ENCODE results near the gene AK8.

AK8 gene

DNA sequence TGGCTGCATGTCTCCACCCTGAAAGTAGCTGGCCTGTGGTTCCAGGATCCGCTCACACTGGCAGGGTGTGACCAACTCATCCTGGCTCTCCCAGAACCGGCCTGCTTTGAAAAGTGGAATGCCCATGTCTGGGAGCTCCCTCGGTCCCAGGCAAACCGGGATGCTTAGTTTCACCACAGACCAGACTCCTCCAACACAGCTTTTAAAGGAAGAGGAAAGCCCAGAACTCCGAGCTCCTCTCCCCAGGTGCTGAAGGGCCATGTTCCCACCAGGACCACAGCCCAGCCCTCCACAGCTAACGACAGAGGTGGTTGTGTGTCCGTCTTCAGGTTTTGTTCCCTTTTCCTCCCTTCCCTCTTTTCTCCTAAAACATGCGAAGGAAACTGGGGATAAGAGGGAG lies 169.8 kb downstream of the AK8 start:
- no peak overlapping the region for H3K9ac ChIP-seq (ENCODE audit: low read depth in 1 of 2, low read length in 2 of 2)
- no peaks in the 10 kb centered on the region for H3K27me3 ChIP-seq (ENCODE audit: control insufficient read depth in 2 of 2, insufficient read depth in 2 of 2, low read length in 2 of 2)
- no peaks in the 10 kb centered on the region for H3K9me3 ChIP-seq (ENCODE audit: control insufficient read depth in 2 of 2, low read length in 2 of 2)
- no peaks in the 10 kb centered on the region for H3K4me1 ChIP-seq (ENCODE audit: control insufficient read depth in 2 of 2, insufficient read depth in 2 of 2, low read length in 2 of 2)
- no peaks in the 10 kb centered on the region for H3K36me3 ChIP-seq (ENCODE audit: control insufficient read depth in 2 of 2, insufficient read depth in 2 of 2, low read length in 2 of 2)
- H3K27ac ChIP-seq (ENCODE audit: low read depth in 2 of 2, low read length in 2 of 2) = no peak overlapping the region
- H3K4me3 ChIP-seq (ENCODE audit: low read length in 2 of 2) = no peak overlapping the region

GRCh38 chr9:132703336-132703735 lies 174.7 kb downstream of the AK8 start:
- H3K36me3 ChIP-seq (ENCODE audit: control insufficient read depth in 2 of 2, insufficient read depth in 2 of 2, low read length in 2 of 2) = no peaks in the 10 kb centered on the region
- no peaks in the 10 kb centered on the region for H3K27me3 ChIP-seq (ENCODE audit: control insufficient read depth in 2 of 2, insufficient read depth in 2 of 2, low read length in 2 of 2)
- no peaks in the 10 kb centered on the region for H3K4me1 ChIP-seq (ENCODE audit: control insufficient read depth in 2 of 2, insufficient read depth in 2 of 2, low read length in 2 of 2)
- no peak overlapping the region for H3K27ac ChIP-seq (ENCODE audit: low read depth in 2 of 2, low read length in 2 of 2)
- no peaks in the 10 kb centered on the region for H3K9me3 ChIP-seq (ENCODE audit: control insufficient read depth in 2 of 2, low read length in 2 of 2)
- H3K4me3 ChIP-seq (ENCODE audit: low read length in 2 of 2) = no peak overlapping the region
- no peak overlapping the region for H3K9ac ChIP-seq (ENCODE audit: low read depth in 1 of 2, low read length in 2 of 2)

DNA sequence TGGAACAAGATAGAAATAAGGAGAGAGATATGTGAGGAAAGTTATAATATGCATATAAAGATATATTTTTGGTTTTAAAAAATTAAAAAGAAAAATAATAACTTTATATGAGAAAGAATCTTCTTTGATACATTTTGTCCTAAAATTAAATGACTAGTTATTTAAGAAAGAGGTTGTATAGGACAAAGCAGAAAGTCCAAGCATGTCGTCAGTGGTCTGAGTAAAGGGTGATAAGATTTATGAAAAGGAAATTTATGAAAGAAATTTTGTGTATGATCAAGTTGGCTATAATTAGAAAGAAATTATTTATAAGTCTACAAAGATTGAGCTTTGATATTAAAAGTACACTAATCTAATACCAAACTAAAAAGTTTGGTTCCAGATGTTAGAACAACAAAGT lies 175.8 kb downstream of the AK8 start:
- peaks cover 0 to 3% of the 10 kb centered on the region in 2 donors for H3K9me3 ChIP-seq (ENCODE audit: control insufficient read depth in 2 of 2, low read length in 2 of 2)

DNA sequence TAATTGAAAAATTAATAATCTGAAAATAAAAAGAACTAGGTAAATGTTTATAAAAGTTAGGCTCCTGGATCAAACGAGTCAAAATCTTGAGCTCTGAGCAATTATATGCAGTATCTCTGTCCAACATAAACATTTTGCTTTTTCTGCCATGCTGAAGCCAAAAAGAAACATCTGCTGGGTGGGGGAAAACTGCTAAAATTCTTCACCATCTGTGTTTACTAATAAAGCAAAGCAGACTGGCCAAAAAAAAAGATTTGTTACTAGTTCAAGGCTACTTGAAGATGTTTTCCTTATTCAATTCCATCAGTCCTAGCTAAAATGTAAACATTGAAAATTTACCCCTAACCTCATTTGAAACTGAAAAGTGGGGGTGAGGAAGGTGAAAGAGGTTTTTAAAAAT lies 178.1 kb downstream of the AK8 start:
- no peak overlapping the region for H3K4me3 ChIP-seq (ENCODE audit: low read length in 2 of 2)
- no peak overlapping the region for H3K9ac ChIP-seq (ENCODE audit: low read depth in 1 of 2, low read length in 2 of 2)
- H3K9me3 ChIP-seq (ENCODE audit: control insufficient read depth in 2 of 2, low read length in 2 of 2) = peaks cover 4 to 5% of the 10 kb centered on the region in 2 donors
- no peaks in the 10 kb centered on the region for H3K27me3 ChIP-seq (ENCODE audit: control insufficient read depth in 2 of 2, insufficient read depth in 2 of 2, low read length in 2 of 2)
- H3K4me1 ChIP-seq (ENCODE audit: control insufficient read depth in 2 of 2, insufficient read depth in 2 of 2, low read length in 2 of 2) = no peaks in the 10 kb centered on the region
- H3K27ac ChIP-seq (ENCODE audit: low read depth in 2 of 2, low read length in 2 of 2) = no peak overlapping the region
- no peaks in the 10 kb centered on the region for H3K36me3 ChIP-seq (ENCODE audit: control insufficient read depth in 2 of 2, insufficient read depth in 2 of 2, low read length in 2 of 2)

More for the DNA sequence above, 175.8 kb downstream of the AK8 start:
- H3K9ac ChIP-seq (ENCODE audit: low read depth in 1 of 2, low read length in 2 of 2) = no peak overlapping the region
- H3K4me1 ChIP-seq (ENCODE audit: control insufficient read depth in 2 of 2, insufficient read depth in 2 of 2, low read length in 2 of 2) = no peaks in the 10 kb centered on the region
- H3K4me3 ChIP-seq (ENCODE audit: low read length in 2 of 2) = no peak overlapping the region
- no peak overlapping the region for H3K27ac ChIP-seq (ENCODE audit: low read depth in 2 of 2, low read length in 2 of 2)
- H3K36me3 ChIP-seq (ENCODE audit: control insufficient read depth in 2 of 2, insufficient read depth in 2 of 2, low read length in 2 of 2) = no peaks in the 10 kb centered on the region
- no peaks in the 10 kb centered on the region for H3K27me3 ChIP-seq (ENCODE audit: control insufficient read depth in 2 of 2, insufficient read depth in 2 of 2, low read length in 2 of 2)

DNA sequence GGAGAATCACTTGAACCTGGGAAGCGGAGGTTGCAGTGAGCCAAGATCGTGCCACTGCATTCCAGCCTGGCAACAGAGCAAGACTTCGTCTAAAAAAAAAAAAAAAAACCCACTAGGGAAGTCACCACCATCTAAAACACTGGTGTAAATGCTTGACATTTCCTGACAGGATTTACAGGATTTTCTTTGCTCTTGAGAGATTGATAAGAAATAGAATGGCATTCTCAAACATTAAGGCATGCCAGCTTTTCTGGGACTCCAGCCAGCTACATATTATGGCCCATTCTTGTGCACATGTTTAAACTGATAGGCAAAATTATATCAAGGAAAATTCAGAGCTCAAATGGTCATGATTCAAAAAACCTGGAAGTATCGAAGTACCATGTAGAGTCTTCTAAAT lies 179.1 kb downstream of the AK8 start:
- Histone ChIP-seq H3K27me3 (ENCODE audit: control insufficient read depth in 2 of 2, insufficient read depth in 2 of 2, low read length in 2 of 2) (no peaks in the 10 kb centered on the region), H3K27ac (ENCODE audit: low read depth in 2 of 2, low read length in 2 of 2) (no peak overlapping the region)

DNA sequence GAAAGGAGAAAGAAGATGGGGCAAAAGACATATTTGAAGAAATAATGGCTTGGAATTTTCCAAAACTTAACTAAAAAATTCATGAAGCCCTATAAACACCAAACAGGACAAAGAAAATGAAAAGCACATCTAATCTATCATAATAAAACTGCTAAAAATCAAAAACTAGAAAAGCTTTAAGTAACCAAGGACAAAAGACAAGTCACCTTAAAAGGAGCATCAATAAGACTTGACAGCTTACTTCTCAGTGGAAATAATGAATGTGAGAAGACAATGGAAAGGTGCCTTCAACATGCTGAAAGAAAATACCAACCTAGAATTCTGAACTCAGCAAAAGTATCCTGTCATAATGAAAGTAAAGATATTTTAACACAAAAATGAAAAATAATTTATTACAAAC lies 180.9 kb downstream of the AK8 start:
- Histone ChIP-seq H3K9ac (ENCODE audit: low read depth in 1 of 2, low read length in 2 of 2) (no peak overlapping the region), H3K4me3 (ENCODE audit: low read length in 2 of 2) (no peak overlapping the region), H3K36me3 (ENCODE audit: control insufficient read depth in 2 of 2, insufficient read depth in 2 of 2, low read length in 2 of 2) (no peaks in the 10 kb centered on the region), H3K9me3 (ENCODE audit: control insufficient read depth in 2 of 2, low read length in 2 of 2) (peaks cover 4 to 5% of the 10 kb centered on the region in 2 donors), H3K27me3 (ENCODE audit: control insufficient read depth in 2 of 2, insufficient read depth in 2 of 2, low read length in 2 of 2) (no peaks in the 10 kb centered on the region), H3K4me1 (ENCODE audit: control insufficient read depth in 2 of 2, insufficient read depth in 2 of 2, low read length in 2 of 2) (no peaks in the 10 kb centered on the region), H3K27ac (ENCODE audit: low read depth in 2 of 2, low read length in 2 of 2) (no peak overlapping the region)

More for the DNA sequence above, 179.1 kb downstream of the AK8 start:
- peaks cover 4 to 5% of the 10 kb centered on the region in 2 donors for H3K9me3 ChIP-seq (ENCODE audit: control insufficient read depth in 2 of 2, low read length in 2 of 2)
- no peak overlapping the region for H3K4me3 ChIP-seq (ENCODE audit: low read length in 2 of 2)
- no peaks in the 10 kb centered on the region for H3K36me3 ChIP-seq (ENCODE audit: control insufficient read depth in 2 of 2, insufficient read depth in 2 of 2, low read length in 2 of 2)
- H3K9ac ChIP-seq (ENCODE audit: low read depth in 1 of 2, low read length in 2 of 2) = no peak overlapping the region
- no peaks in the 10 kb centered on the region for H3K4me1 ChIP-seq (ENCODE audit: control insufficient read depth in 2 of 2, insufficient read depth in 2 of 2, low read length in 2 of 2)

- Histone ChIP-seq H3K27ac (ENCODE audit: low read depth in 2 of 2, low read length in 2 of 2) (no peak overlapping the region), H3K4me3 (ENCODE audit: low read length in 2 of 2) (no peak overlapping the region), H3K9ac (ENCODE audit: low read depth in 1 of 2, low read length in 2 of 2) (no peak overlapping the region), H3K27me3 (ENCODE audit: control insufficient read depth in 2 of 2, insufficient read depth in 2 of 2, low read length in 2 of 2) (no peaks in the 10 kb centered on the region), H3K4me1 (ENCODE audit: control insufficient read depth in 2 of 2, insufficient read depth in 2 of 2, low read length in 2 of 2) (no peaks in the 10 kb centered on the region), H3K9me3 (ENCODE audit: control insufficient read depth in 2 of 2, low read length in 2 of 2) (peaks cover 4 to 5% of the 10 kb centered on the region in 2 donors), H3K36me3 (ENCODE audit: control insufficient read depth in 2 of 2, insufficient read depth in 2 of 2, low read length in 2 of 2) (peaks cover 2 to 6% of the 10 kb centered on the region in 2 donors)
These were observed 183.9 kb downstream of the AK8 start for GRCh38 chr9:132694144-132694543.

DNA sequence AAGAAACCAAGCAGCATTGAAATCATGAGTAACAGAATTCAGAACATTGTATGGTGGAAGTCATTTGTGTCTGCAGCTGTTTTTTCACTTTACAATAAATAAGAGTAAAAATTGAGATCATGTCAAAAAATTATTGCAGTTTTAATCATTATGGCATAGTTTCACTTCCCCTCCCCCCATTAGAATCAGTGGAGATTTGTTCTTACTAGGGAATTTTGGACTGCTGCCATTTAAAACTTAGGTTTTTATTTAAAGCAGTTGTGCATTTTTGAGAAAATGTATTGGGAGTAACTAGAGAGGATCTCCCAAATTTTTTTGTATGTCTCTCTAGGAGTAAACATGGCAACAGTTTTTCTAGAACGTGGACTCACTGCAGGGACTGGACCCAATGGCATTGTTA lies 187.4 kb downstream of the AK8 start:
- no peaks in the 10 kb centered on the region for H3K9me3 ChIP-seq (ENCODE audit: control insufficient read depth in 2 of 2, low read length in 2 of 2)
- H3K4me1 ChIP-seq (ENCODE audit: control insufficient read depth in 2 of 2, insufficient read depth in 2 of 2, low read length in 2 of 2) = no peaks in the 10 kb centered on the region
- no peak overlapping the region for H3K4me3 ChIP-seq (ENCODE audit: low read length in 2 of 2)
- peaks cover 27 to 29% of the 10 kb centered on the region in 2 donors for H3K36me3 ChIP-seq (ENCODE audit: control insufficient read depth in 2 of 2, insufficient read depth in 2 of 2, low read length in 2 of 2)
- no peak overlapping the region for H3K9ac ChIP-seq (ENCODE audit: low read depth in 1 of 2, low read length in 2 of 2)
- no peaks in the 10 kb centered on the region for H3K27me3 ChIP-seq (ENCODE audit: control insufficient read depth in 2 of 2, insufficient read depth in 2 of 2, low read length in 2 of 2)
- no peak overlapping the region for H3K27ac ChIP-seq (ENCODE audit: low read depth in 2 of 2, low read length in 2 of 2)

DNA sequence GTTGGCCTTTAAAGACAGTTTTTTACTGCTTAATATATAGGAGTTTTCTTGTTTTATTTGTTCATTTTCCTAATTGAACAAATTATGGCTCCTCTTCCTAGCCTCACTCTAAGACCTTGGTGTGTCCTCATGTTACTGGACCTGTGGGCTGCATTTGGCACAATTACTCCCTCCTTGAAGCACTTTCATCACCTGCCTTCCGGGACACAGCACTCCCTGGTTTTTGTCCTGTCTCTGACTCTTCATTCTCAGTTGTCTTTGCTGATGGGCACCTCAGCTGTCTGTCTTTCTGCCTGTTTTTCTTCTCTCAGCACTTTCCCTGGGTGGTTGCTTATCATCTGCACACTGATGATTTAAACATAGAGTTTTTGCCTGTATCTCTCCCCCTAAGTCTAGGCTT lies 194.2 kb downstream of the AK8 start:
- no peaks in the 10 kb centered on the region for H3K9me3 ChIP-seq (ENCODE audit: control insufficient read depth in 2 of 2, low read length in 2 of 2)
- no peak overlapping the region for H3K4me3 ChIP-seq (ENCODE audit: low read length in 2 of 2)
- H3K27me3 ChIP-seq (ENCODE audit: control insufficient read depth in 2 of 2, insufficient read depth in 2 of 2, low read length in 2 of 2) = no peaks in the 10 kb centered on the region
- peaks cover 40 to 57% of the 10 kb centered on the region in 2 donors for H3K36me3 ChIP-seq (ENCODE audit: control insufficient read depth in 2 of 2, insufficient read depth in 2 of 2, low read length in 2 of 2)
- H3K4me1 ChIP-seq (ENCODE audit: control insufficient read depth in 2 of 2, insufficient read depth in 2 of 2, low read length in 2 of 2) = no peaks in the 10 kb centered on the region
- H3K27ac ChIP-seq (ENCODE audit: low read depth in 2 of 2, low read length in 2 of 2) = no peak overlapping the region
- no peak overlapping the region for H3K9ac ChIP-seq (ENCODE audit: low read depth in 1 of 2, low read length in 2 of 2)

DNA sequence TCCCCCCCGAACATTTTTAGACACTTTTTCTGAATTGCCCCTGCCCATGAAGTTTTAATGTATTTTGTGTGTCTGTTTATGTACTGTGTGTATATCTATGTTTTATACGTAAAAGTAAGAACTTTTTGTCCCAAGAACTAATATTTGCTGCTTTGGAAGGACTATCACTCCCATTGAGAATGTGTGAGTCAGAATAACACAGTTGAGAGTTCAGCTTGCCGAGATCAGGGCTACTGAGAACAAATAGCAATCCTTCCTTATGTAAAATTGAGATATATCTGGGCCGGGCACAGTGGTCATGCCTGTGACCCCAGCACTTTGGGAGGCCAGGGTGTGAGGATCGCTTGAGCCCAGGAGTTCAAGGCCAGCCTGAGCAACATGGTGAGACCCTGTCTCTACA lies 196.5 kb downstream of the AK8 start:
- Histone ChIP-seq H3K27ac (ENCODE audit: low read depth in 2 of 2, low read length in 2 of 2) (no peak overlapping the region), H3K4me3 (ENCODE audit: low read length in 2 of 2) (no peak overlapping the region), H3K9me3 (ENCODE audit: control insufficient read depth in 2 of 2, low read length in 2 of 2) (no peaks in the 10 kb centered on the region), H3K9ac (ENCODE audit: low read depth in 1 of 2, low read length in 2 of 2) (no peak overlapping the region), H3K36me3 (ENCODE audit: control insufficient read depth in 2 of 2, insufficient read depth in 2 of 2, low read length in 2 of 2) (peaks cover 39 to 50% of the 10 kb centered on the region in 2 donors), H3K27me3 (ENCODE audit: control insufficient read depth in 2 of 2, insufficient read depth in 2 of 2, low read length in 2 of 2) (no peaks in the 10 kb centered on the region), H3K4me1 (ENCODE audit: control insufficient read depth in 2 of 2, insufficient read depth in 2 of 2, low read length in 2 of 2) (no peaks in the 10 kb centered on the region)

Measured in mucosa of rectum (tissue), 2 donors.